ENCODE results near the gene TEX9.

TEX9 gene

GRCh38 chr15:56456229-56456628 lies 91.0 kb downstream of the TEX9 start:
- no peak for DNase-seq

- DNase-seq, result no peak
These were observed 93.9 kb downstream of the TEX9 start for GRCh38 chr15:56459096-56459495.

GRCh38 chr15:56460071-56460470 lies 94.8 kb downstream of the TEX9 start:
- no peak for DNase-seq

- DNase-seq, result no peak
These were observed 95.7 kb downstream of the TEX9 start for GRCh38 chr15:56460947-56461346.

- DNase-seq, result peak; percentile 4 to 24
These were observed 99.8 kb downstream of the TEX9 start, which contains the start of gene MNS1 for GRCh38 chr15:56464893-56465520. Gene MNS1, minus strand, starts transcription at chr15:56465137. Its CDS starts 165 bp downstream, at chr15:56464972.

GRCh38 chr15:56467616-56468015 lies 102.4 kb downstream of the TEX9 start:
- no peak for DNase-seq

GRCh38 chr15:56468401-56468800 lies 103.2 kb downstream of the TEX9 start:
- no peak for DNase-seq

- no peak for DNase-seq
These were observed 104.3 kb downstream of the TEX9 start for GRCh38 chr15:56469483-56469882.

- DNase-seq, result no peak
These were observed 106.3 kb downstream of the TEX9 start for GRCh38 chr15:56471440-56472069.

- DNase-seq, result no peak
These were observed 107.1 kb downstream of the TEX9 start for GRCh38 chr15:56472278-56472677.

GRCh38 chr15:56473017-56473416 lies 107.8 kb downstream of the TEX9 start:
- no peak for DNase-seq

GRCh38 chr15:56475351-56475750 lies 110.1 kb downstream of the TEX9 start:
- no peak for DNase-seq

Measured in activated CD4-positive, alpha-beta T cell treated with anti-CD3 and anti-CD28 coated beads for 4 hours (primary cell).